Uterus (tissue), 4 donors: Measurements from ENCODE around the gene TAGLN3. TPM values are rescaled to one million over a fixed set of nuclear protein-coding genes. Genes with fewer than 3 reads are reported as not detected.

Experiments used
- DNase-seq, 2 donors: peaks; one replicate each; pipeline ENCODE4 v3.0.0-alpha.2; 2019 to 2020
- H3K27ac ChIP-seq, 2 donors: fragments of 200-600 bp; sonication (generic); 1 replicate in 1 of 2; 2 replicates in 1 of 2; pipeline ENCODE4 v1.5.1; 2016 to 2018
- H3K27me3 ChIP-seq, 2 donors: fragments of 200-600 bp; sonication (generic); one replicate each; pipeline ENCODE4 v1.5.1; 2018 to 2019; ENCODE audit warnings: control low read depth in 1 of 2
- H3K36me3 ChIP-seq, 2 donors: fragments of 200-600 bp; sonication (generic); one replicate each; pipeline ENCODE4 v1.5.1; 2019; ENCODE audit warnings: control low read depth in 1 of 2
- H3K4me1 ChIP-seq, 2 donors: fragments of 200-600 bp; sonication (generic); one replicate each; pipeline ENCODE4 v1.5.1; 2018 to 2019; ENCODE audit warnings: control low read depth in 1 of 2
- H3K4me3 ChIP-seq, 2 donors: fragments of 200-600 bp; sonication (generic); 1 replicate in 1 of 2; 2 replicates in 1 of 2; pipeline ENCODE4 v1.5.1; 2018 to 2019; ENCODE audit warnings: mild to moderate bottlenecking in 1 of 2
- H3K9me3 ChIP-seq, 2 donors: fragments of 200-600 bp; sonication (generic); one replicate each; pipeline ENCODE4 v1.5.1; 2019; ENCODE audit warnings: control low read depth in 1 of 2
- CTCF ChIP-seq, 4 experiments: fragments of 200-600 bp in 2 of 4; fragments of 450-650 bp in 2 of 4; sonication (generic) in 2 of 4; IDR thresholded peaks; one replicate each; pipeline ENCODE4 v1.5.1; 2016 to 2019; ENCODE audit warnings: antibody characterized with exemption in 4 of 4, mild to moderate bottlenecking in 2 of 4, moderate library complexity in 1 of 4
- POLR2A ChIP-seq, 2 donors: fragments of 450-650 bp; IDR thresholded peaks; one replicate each; pipeline ENCODE4 v1.6.1; 2016; ENCODE audit warnings: antibody characterized with exemption in 2 of 2, mild to moderate bottlenecking in 1 of 2, moderate library complexity in 1 of 2
- intact Hi-C: fragments of 100-400 bp; cut with DNase I; formaldehyde crosslinking; loops from one replicate; pipeline ENCODE4 v1.15.1; 2023; ENCODE audit warnings: low total_unique reads
- total RNA-seq, 4 donors: library from RNA; depleted of rRNA in 3 of 4; stranded (reverse); fragments of >200 nt in 3 of 4; gene quantifications; one replicate each; pipeline versions ENCODE4 v1.1.0 to v1.2.4, GENCODE V29; 2014 to 2023
- donor health status: DM: yes; HTN: yes; CAD: no.

Gene TAGLN3
- total RNA-seq, 4 donors from 2014 or later: 0.48 to 11.2 TPM; not detected in 2

- no peak overlapping the region for H3K27ac ChIP-seq
- intact Hi-C loops: no loop called here
- no peaks in the 10 kb centered on the region for H3K36me3 ChIP-seq
- no peak for DNase-seq
- TF ChIP-seq POLR2A (IDR thresholded peaks at IDR 0.05) (no peak), CTCF (IDR thresholded peaks at IDR 0.05) (no peak)
- H3K27me3 ChIP-seq: no peaks in the 10 kb centered on the region
- H3K4me3 ChIP-seq: no peak overlapping the region
- H3K4me1 ChIP-seq: no peaks in the 10 kb centered on the region
- H3K9me3 ChIP-seq: no peaks in the 10 kb centered on the region
Observed at GRCh38 chr3:112056451-112056929, 57.8 kb downstream of the TAGLN3 start.

- no peak overlapping the region for H3K27ac ChIP-seq
- H3K27me3 ChIP-seq: no peaks in the 10 kb centered on the region
- TF ChIP-seq POLR2A (IDR thresholded peaks at IDR 0.05): no peak
- TF ChIP-seq CTCF (IDR thresholded peaks at IDR 0.05): no peak
- no peak for DNase-seq
- H3K4me1 ChIP-seq: no peaks in the 10 kb centered on the region
- no peaks in the 10 kb centered on the region for H3K9me3 ChIP-seq
- intact Hi-C loops: no loop called here
- H3K36me3 ChIP-seq: no peaks in the 10 kb centered on the region
- no peak overlapping the region for H3K4me3 ChIP-seq
Observed at GRCh38 chr3:112059497-112059896, 60.8 kb downstream of the TAGLN3 start.

GRCh38 chr3:112061152-112061551 lies 62.4 kb downstream of the TAGLN3 start:
- Histone ChIP-seq H3K4me3 (no peak overlapping the region), H3K27ac (no peak overlapping the region), H3K36me3 (no peaks in the 10 kb centered on the region), H3K27me3 (no peaks in the 10 kb centered on the region), H3K4me1 (no peaks in the 10 kb centered on the region), H3K9me3 (no peaks in the 10 kb centered on the region)
- intact Hi-C loops: no loop called here
- no peak for TF ChIP-seq CTCF (IDR thresholded peaks at IDR 0.05)
- TF ChIP-seq POLR2A (IDR thresholded peaks at IDR 0.05): no peak
- DNase-seq: no peak

Other genes with a start within 250 kb of the TAGLN3 start
- gene PHLDB2, start 139.7 kb upstream of the TAGLN3 start, total RNA-seq: 100 to 1,000 TPM in 1 of 4 donors, 10 to 100 TPM in 3; 56.9 to 108 (median 68.7) TPM
- 10 to 100 TPM; 25.6 to 74.1 (median 35.8) TPM for gene ABHD10, start 19.9 kb upstream of the TAGLN3 start, total RNA-seq
- gene TMPRSS7, start 35.8 kb downstream of the TAGLN3 start, total RNA-seq: not detected
- gene C3orf52, start 87.5 kb downstream of the TAGLN3 start, total RNA-seq: 1 to 10 TPM in 2 of 4 donors, under 1 TPM in 2; 0.51 to 4.4 (median 1.5) TPM
- gene GCSAM, start 134.3 kb downstream of the TAGLN3 start, total RNA-seq: under 1 TPM in 1 of 4 donors, not detected in 3; 0.14 TPM